ENCODE results near the gene GPI.
A peak's percentile ranks its signal among the peaks of the same experiment; 100 is the strongest.

Gene GPI

DNA sequence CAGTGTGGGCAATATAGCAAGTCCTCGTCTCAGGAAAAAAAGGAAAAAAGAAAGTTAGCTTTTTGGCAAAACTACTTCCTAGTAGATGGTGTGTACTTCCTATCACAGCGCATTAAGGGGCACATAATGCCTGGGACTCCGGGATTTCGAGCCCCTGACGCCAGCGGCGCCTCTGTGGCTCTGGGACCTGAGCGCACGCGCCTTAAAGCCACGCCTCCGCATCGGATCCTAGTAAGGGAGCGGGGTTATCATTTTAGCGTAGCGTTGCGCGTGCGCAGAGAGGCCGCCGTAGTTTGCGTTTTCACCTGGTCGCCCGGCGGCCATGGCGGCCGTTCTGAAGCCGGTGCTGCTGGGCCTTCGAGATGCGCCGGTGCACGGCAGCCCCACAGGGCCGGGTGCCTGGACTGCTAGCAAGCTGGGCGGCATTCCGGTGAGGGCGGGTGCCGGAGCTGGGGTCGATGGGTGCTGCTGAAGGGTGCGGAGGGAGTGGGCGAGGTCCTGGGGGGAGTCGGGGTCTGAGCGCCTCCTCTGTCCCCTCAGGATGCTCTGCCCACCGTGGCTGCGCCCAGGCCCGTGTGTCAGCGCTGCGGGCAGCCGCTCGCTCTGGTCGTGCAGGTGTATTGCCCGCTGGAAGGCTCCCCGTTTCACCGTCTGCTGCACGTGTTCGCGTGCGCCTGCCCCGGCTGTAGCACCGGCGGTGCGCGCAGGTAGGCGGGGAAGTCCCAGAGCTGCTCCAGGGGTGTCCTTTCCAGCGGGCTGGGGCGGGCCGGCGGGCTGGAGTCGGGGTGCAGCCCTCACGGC is 39.3 kb downstream of the GPI start, which contains the start of gene PDCD2L:
Gene PDCD2L (plus strand): TSS at position 291 of the 801 bp plus-strand sequence. CDS start 32 bp downstream, at position 323.
- DNase-seq (ENCODE audit: low spot score), result peak; percentile 97

DNA sequence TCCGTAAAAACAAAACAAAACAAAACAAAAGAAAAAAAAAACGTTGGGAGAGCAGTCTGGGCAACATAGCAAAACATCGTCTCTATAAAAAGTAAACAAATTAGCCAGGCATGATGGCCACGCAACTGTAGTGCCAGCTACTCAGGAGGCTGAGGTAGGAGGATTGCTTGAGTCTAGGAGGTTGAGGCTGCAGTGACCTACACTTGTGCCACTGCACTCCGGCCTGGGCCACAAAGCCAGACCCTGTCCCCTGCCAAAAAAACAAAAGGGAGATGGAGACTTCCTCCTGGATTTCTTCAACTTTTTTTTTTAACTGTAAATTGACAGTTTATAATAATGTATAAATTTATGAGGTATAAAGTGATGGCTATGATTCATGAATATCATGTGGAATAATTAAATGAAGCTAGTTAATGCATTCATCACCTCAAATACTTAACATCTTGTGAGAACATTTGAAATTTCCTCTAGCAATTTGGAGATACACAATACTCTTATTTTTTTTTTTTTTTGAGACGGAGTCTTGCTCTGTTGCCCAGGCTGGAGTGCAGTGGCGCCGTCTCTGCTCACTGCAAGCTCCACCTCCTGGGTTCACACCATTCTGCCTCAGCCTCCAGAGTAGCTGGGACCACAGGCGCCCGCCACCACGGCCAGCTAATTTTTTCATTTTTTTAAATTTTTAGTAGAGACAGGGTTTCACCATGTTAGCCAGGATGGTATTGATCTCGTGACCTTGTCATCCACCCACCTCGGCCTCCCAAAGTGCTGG is 41.1 kb downstream of the GPI start:
- DNase-seq (ENCODE audit: low spot score), result no peak

DNA sequence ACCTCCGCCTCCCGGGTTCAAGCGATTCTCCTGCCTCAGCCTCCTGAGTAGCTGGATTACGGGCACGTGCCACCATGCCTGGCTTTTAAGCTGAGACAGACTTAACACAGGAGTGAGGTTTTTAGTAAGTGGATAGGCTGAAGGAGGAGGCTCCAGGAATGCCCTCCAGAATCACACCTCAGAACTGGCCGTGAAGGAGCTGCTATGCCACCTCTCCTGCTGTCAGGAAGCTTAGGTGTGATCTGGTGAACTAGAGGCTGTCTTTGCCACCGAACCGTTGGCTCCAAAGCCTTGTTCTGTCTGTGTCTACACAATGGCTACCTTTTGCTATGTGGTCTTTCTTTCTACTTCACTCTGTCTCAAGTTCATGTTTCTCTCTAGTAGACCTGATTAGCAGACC is 43.4 kb downstream of the GPI start:
- no peak for DNase-seq (ENCODE audit: low spot score)

DNA sequence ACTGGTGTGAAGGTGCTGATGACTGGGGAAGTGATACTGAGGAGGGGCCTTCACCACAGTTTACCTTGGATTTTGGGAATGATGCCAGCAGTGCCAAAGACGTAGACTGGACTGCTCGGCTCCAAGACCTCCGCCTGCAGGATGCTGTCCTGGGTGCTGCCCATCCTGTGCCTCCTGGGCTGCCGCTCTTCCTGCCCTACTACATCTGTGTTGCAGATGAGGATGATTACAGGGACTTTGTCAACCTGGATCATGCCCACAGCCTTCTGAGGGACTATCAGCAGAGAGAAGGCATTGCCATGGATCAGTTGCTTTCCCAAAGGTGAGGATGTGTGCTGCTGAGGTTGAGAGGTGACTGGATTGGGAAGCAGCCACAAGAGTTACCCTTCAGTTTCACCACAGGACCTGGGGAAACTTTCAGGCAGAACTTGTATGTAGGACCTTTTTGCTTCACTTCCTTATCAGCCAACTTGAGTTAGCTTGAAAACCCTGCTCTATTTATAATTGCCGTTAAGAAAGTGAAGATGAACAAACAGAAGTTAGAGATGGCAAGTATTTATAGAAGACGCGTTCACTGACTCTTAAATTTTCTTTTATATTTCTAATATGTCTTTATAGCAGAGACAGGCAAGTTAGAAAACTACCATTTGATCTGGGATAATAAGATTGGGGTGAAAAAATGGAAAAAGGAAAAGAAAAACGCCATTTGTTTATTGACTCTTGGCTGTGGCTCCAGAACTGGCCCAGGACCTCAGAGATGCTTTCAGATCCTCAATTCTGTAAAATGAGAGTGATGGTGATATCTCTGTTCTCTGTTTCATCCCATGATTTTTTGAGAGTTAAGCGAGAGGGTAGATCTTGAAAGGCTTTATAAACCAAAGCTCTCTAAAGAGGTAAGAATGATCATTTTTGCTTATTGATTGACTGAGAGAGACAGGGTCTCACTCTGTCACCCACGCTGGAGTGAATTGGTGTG is 44.5 kb downstream of the GPI start:
- no peak for DNase-seq (ENCODE audit: low spot score)

DNA sequence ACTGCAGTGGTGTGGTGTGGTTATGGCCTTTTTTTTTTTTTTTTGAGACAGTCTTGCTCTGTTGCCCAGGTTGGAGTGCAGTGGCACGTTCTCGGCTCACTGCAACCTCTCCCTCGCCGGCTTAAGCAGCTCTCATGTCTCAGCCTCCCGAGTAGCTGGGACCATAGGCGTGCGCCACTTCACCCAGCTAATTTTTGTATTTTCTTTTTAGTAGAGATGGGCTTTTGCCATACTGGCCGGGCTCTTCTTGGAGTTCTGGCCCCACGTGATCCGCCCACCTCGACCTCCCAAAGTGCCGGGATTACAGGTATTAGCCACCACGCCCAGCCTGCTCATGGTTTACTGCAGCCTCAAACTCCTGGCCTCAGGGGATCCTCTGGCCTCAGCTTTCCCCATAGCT is 46.2 kb downstream of the GPI start:
- DNase-seq (ENCODE audit: low spot score), result no peak

DNA sequence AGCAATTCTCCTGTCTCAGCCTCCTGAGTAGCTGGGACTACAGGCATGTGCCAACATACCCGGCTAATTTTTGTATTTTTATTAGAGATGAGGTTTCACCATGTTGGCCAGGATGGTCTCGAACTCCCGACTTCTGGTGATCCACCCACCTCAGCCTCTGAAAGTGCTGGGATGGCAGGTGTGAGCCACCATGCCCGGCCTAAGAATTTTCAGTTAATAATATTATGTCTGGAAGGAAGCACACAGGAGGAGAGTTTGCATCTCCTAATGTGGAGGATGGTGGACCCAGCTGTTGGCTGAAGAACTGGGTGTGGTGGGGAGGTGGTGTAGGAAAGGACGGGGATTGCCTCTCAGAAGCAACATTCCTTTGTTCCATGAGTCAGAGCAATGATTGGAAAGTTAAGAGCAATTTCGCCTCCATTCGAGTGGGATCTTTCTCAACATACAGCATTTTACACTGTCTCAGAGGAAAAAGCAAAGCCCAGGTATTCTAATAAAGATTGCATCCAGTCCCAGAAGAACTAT is 51.1 kb downstream of the GPI start:
- no peak for DNase-seq (ENCODE audit: low spot score)

DNA sequence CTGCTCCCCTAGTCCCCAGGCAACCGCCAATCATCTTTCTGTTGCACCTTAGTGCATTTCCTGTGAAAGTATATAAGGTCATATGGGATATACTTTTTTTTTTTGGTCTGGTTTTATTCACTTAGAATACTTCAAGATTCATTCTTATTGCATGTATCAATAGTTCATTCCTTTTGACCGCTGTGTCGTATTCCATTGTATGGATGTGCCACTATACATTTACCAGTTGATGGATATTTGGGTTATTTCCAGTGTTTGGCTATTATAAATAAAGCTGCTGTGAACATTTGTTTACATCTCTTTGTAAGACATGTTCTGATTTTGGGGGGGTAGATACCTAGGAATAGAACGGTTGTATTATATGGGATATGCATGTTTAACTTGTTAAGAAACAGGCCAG is 53.3 kb downstream of the GPI start:
- no peak for DNase-seq (ENCODE audit: low spot score)

DNA sequence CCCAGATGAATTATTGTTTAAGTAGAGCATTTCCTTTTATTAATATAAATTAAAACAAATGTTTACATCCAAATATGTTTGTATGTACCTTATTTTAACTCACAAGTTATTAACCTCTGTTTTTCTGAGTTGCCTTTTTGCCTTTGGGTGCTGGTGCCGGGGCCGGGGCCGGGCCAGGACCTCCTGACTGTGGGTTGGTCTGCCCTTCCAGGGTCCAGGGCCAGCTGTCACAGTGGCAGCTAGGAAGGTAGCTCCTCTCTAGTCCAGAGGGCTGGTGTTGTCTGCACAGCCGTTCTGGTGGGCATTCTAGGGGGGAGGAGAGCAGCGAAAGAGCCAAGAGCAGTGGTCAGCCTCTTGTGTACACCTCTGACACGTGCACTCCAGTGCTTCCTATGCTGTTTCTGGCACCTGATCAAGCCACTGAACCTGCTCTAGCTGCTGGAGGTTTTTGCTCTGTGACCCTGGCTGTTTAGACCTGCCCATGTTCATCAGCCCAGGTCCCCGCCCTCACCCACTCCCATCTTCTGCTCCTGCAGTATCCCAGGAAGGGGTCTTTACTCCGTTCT is 61.2 kb downstream of the GPI start:
- DNase-seq (ENCODE audit: low spot score), result no peak

DNA sequence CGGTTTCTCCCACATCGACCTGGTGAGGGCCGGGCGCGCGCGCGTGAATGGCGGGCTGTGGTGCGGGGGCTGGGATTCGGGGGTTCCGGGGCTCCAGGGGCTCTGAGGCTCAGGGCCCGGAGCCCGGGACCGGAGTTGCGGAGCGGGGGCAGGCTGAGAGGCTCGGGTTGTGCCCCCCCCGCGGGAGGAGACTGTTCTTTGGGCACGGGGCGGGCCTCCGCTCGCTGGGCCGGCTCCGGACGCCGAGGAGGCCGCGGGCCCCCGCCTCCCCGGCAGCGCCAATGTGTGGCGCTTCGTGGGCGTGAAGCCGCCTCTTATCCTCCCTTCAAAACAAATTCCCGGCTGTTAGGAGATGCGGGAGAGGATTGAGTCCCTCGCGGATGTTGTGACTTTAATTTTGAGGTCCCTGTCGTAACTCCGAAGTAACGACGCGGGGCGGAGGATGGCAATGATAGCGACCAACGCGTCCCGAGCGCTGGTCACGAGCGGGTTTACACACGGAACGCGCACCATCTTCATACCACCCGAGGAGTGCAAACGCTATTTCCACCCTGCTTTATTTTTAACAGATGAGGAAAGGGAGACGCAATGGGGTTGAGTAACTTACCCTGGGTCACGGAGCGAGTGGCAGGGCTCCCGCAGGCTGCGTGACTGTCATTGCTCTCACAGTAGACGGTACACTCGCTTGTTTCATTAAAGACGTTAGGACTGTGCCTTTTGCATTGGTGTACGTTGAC is 63.7 kb downstream of the GPI start:
- DNase-seq (ENCODE audit: low spot score), result peak; percentile 76

DNA sequence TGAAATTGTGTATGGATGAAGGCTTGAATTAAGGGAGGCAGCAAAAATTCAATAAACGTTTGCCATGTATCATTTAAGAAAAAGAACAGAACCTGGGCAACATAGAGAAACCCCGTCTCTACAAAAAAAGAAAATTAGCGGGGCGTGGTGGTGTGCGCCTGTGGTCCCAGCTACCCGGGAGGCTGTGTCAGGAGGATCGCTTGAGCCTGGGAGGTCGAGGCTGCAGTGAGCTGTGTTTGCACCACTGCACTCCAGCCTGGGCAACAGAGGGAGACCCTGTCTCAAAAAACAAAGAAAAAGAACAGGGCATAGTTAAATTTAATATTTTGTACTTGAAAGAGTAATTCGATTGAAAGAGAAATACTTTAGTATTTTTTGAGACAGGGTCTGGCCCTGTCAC is 64.6 kb downstream of the GPI start:
- DNase-seq (ENCODE audit: low spot score), result no peak

DNA sequence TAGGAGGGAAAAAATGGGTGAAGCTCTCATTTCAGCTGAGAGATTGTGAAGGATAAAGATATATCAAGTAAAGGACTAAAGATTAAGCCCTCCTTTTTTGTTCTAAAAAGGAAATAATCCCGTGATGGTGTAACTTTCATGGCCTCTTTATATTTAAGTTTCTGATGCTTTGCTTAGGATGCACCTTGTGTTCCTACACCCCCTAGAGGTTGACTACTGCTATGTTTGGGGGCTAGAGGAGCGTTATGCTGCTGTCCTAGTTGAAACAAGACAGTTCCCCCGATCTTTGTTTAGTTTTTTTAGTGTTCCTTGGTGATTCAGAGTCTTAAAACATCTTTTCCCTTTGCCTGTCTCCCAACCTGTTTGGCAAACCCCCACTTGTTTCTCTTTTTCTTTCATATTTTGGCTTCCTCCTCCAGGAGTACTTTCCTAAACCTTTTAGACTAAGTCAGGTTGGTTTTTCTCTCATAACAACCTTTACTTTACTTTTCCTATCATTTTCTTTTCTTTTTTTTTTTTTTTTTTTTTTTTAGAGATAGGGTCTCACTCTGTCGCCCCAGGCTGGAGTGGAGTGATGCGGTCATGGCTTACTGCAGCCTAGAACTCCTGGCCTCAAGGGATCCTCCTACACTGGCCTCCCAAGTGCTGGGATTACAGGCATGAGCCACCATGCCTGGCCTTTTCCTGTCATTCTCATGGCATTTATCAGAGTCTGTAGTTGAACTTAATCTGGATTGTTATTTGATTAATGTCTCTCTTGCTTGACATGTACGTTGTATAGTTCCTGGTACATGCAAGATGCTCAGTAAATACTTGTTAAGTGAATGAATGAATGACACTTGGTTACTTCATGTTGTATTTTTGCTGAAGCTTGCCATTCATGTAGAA is 66.0 kb downstream of the GPI start:
- peak; percentile 64 for DNase-seq (ENCODE audit: low spot score)

DNA sequence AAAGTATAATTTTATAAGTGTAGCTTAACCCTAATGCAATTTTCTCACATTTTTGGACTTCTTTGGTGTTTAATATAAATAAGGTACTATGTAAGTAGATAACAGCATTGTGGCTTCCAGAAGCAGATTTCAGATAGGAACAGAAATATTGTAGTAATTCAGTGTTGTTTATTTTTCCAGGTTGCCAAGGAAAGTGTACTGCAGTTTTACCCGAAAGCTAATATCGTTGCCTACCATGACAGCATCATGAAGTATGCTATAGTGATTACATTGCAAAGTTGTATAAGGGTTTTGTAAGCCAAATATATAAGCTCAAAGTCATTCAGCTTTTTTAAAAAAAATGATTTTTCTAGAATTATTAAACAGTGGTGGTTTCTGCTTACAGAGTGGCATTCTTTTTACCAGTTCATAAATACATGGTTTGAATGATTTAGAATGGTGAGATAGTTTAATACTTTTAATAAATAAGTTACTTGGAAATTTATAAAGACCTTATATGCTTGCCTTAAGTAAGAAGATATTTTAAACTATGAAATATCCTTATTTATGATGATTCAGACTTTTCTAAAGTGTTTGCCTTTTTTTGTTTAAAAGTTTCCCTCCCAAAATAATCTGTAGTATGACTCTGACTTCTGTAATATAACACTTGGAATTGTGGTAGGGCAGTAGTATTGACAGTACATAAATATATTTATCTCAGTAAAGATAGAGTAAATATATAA is 66.8 kb downstream of the GPI start:
- DNase-seq (ENCODE audit: low spot score), result peak; percentile 34

DNA sequence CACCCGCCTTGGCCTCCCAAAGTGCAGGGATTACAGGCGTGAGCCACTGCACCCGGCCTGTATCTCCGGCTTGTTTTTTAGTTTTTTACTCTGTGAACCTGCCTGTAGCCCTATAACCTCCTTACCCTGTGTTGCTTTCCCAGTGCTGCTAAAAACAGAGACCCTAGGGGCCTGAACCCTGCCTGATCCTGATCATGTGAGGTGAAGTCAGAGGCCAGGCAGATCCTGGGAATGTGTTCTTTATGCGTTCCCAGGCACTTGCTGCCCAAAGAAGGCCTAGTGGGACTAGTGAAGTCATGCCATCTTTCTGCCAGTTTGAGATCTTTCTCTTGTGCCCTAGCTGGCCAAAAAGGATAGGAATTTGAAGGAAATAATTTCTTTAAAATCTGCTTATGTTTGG is 67.8 kb downstream of the GPI start:
- DNase-seq (ENCODE audit: low spot score), result no peak

DNA sequence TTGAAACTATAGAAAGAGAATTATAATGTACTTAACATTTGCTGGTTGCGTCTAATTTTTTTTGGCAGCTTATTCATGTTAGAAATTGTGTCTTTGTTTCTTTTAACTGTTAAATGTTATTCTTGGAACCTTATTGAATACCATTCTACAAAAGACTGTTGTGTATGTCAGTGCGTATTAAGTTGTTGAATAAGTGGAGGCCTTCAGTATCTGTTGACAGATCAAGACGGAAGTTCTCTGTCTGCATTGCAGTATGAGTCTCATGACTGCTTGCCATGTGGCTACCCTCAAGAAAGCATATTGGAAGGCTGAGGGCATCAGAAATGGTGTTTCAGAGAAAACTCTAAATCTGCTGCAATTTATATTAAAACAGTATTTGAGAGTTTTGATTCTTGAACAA is 71.7 kb downstream of the GPI start:
- DNase-seq (ENCODE audit: low spot score), result no peak

DNA sequence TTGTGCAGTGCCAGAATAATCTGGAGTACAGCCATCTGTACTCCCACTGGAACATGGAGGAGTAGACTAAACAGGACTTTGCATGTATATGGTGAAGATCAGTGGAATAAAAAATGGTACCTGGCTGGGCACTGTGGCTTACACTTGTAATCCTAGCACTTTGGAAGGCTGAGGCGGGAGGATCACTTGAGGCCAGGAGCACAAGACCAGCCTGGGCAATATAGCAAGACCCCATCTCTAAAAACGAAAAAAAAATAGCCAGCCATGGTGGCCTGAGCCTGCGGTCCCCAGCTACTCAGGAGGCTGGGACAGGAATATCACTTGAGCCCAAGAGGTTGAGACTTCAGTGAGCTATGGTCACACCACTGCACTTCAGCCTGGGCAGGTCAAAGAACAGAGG is 83.2 kb downstream of the GPI start:
- DNase-seq (ENCODE audit: low spot score), result no peak

Data from AG08396 (cell line).